K562 (cell line): ENCODE measurements around the gene SPTAN1. TPM values are rescaled to one million over a fixed set of nuclear protein-coding genes. Genes with fewer than 3 reads are reported as not detected.

Experiments
- ATAC-seq: fragments of 200-7000 bp; cut with Tn5 transposase; 3 replicates; pipeline ENCODE4 v1.9.1; 2020; ENCODE audit warnings: moderate library complexity
- BruUV-seq: library from RNA; stranded (reverse); fragments of 400-500 nt; replicated peaks from 2 replicates; lab custom pipeline; 2021; lab: Mats Ljungman, UMichigan
- CTCF ChIA-PET: fragments of 300-600 bp; formaldehyde crosslinking; extraction: SDS; loops from one replicate; lab custom pipeline; 2021; ENCODE audit warnings: low intra/inter-chr PET ratio; lab: Yijun Ruan, JAX
- POLR2A ChIA-PET: fragments of 300-600, 350-650 bp; sonication (Branson Sonifier 250); formaldehyde crosslinking; extraction: SDS; loops from one replicate; lab custom pipeline; 2021; ENCODE audit warnings: antibody characterized with exemption, inconsistent platforms; lab: Yijun Ruan, JAX
- DNase-seq, 4 experiments: peaks; one replicate each; pipeline versions ENCODE4 v3.0.0 to v3.0.0-alpha.2; 2011 to 2018; ENCODE audit warnings: low spot score in 3 of 4, mixed read lengths in 3 of 4; ENCODE audit errors: extremely low read depth in 1 of 4
- FAIRE-seq: peaks from 2 replicates; lab custom pipeline; 2011; peaks lifted over from hg19 to GRCh38; lab: Jason Lieb, UNC
- H2AFZ ChIP-seq: 2 replicates; pipeline ENCODE4 v1.6.0; 2011; ENCODE audit warnings: low read depth, low read length, control low read depth, inconsistent platforms
- H3K27ac ChIP-seq: fragments of 200-600 bp; 3 replicates; pipeline ENCODE4 v1.8.0; 2011; ENCODE audit warnings: low read depth, mild to moderate bottlenecking, control low read depth, inconsistent platforms, low read length, moderate library complexity, mixed read lengths; ENCODE audit errors: extremely low read depth
- H3K27me3 ChIP-seq, 2 experiments: fragments of 300-600 bp in 1 of 2; 2 replicates in 1 of 2; 3 replicates in 1 of 2; pipeline versions ENCODE4 v1.6.0 to v1.8.0; 2011; ENCODE audit warnings: inconsistent platforms in 2 of 2, low read length in 2 of 2, mild to moderate bottlenecking in 1 of 2, mixed read lengths in 1 of 2, moderate library complexity in 1 of 2; ENCODE audit not compliant: control insufficient read depth in 2 of 2, insufficient read depth in 2 of 2
- H3K36me3 ChIP-seq: fragments of 300-600 bp; 3 replicates; pipeline ENCODE4 v1.8.0; 2011; ENCODE audit warnings: mild to moderate bottlenecking, low read length, inconsistent platforms; ENCODE audit not compliant: control insufficient read depth, insufficient read depth
- H3K4me1 ChIP-seq, 2 experiments: fragments of 200-600 bp in 1 of 2; replicated peaks in 1 of 2; 2 replicates in 1 of 2; 3 replicates in 1 of 2; pipeline versions ENCODE4 v1.5.1 to v1.8.0; 2011; ENCODE audit warnings: inconsistent platforms in 2 of 2, low read length in 2 of 2, mild to moderate bottlenecking in 1 of 2, mixed read lengths in 1 of 2, moderate library complexity in 1 of 2; ENCODE audit not compliant: control insufficient read depth in 2 of 2, insufficient read depth in 2 of 2
- H3K4me2 ChIP-seq: 2 replicates; pipeline ENCODE4 v1.6.1; 2011; ENCODE audit warnings: low read length, control low read depth, inconsistent platforms, mixed read lengths; ENCODE audit not compliant: insufficient read depth
- H3K4me3 ChIP-seq: fragments of 200-600 bp; sonication (generic), shearing (Covaris generic); 2 replicates; pipeline ENCODE4 v1.5.1; 2016; ENCODE audit warnings: control low read depth, inconsistent platforms
- H3K79me2 ChIP-seq: fragments of 200-600 bp; 3 replicates; pipeline ENCODE4 v1.8.0; 2011; ENCODE audit warnings: low read length, inconsistent platforms; ENCODE audit not compliant: control insufficient read depth, insufficient read depth
- H3K9ac ChIP-seq, 2 experiments: 2 replicates each; pipeline versions ENCODE4 v1.6.0 to v1.6.1; 2011; ENCODE audit warnings: low read depth in 2 of 2, low read length in 2 of 2, control low read depth in 1 of 2, inconsistent platforms in 1 of 2, mild to moderate bottlenecking in 1 of 2, mixed read lengths in 1 of 2; ENCODE audit not compliant: insufficient read depth in 1 of 2
- H3K9me1 ChIP-seq: one replicate; pipeline ENCODE4 v1.6.0; 2011; ENCODE audit warnings: inconsistent platforms, mild to moderate bottlenecking, low read length, moderate library complexity; ENCODE audit not compliant: control insufficient read depth, insufficient read depth
- H3K9me3 ChIP-seq: replicated peaks from 2 replicates; pipeline ENCODE4 v1.5.1; 2011; ENCODE audit warnings: low read depth, low read length, inconsistent platforms; ENCODE audit not compliant: control insufficient read depth, insufficient read depth
- H4K20me1 ChIP-seq: replicated peaks from 2 replicates; pipeline ENCODE4 v1.6.1; 2011; ENCODE audit warnings: low read length, inconsistent platforms, mixed read lengths; ENCODE audit not compliant: control insufficient read depth, insufficient read depth
- POLR2G ChIP-seq: fragments of 200-400 bp; formaldehyde crosslinking; IDR thresholded peaks from 2 replicates; pipeline ENCODE4 v1.6.1; 2017; ENCODE audit warnings: low read depth, mild to moderate bottlenecking, antibody characterized with exemption, low read length, moderate library complexity
- SRSF3 ChIP-seq: fragments of 200-400 bp; formaldehyde crosslinking; IDR thresholded peaks from 2 replicates; pipeline ENCODE4 v1.6.1; 2016; ENCODE audit warnings: mild to moderate bottlenecking, low read length, moderate library complexity; ENCODE audit not compliant: insufficient read depth
- STAG1 ChIP-seq: sonication (generic); formaldehyde crosslinking; IDR thresholded peaks from 2 replicates; pipeline ENCODE4 v1.5.0; 2020; ENCODE audit warnings: missing genetic modification reagents, borderline replicate concordance
- TRIM24 ChIP-seq, 2 experiments: fragments of 450-650 bp; IDR thresholded peaks; 2 replicates each; pipeline ENCODE4 v1.6.1; 2016
- WGBS: fragments of 100-300 bp; shearing (Covaris generic); methylation state at CpG from one replicate; pipeline ENCODE4 v1.1.6; 2016; ENCODE audit warnings: low coverage, mixed read lengths; ENCODE audit not compliant: insufficient coverage; ENCODE audit errors: missing lambda C conversion rate; 5-methylcytosine and 5-hydroxymethylcytosine counted together
- in situ Hi-C: fragments of 300-500 bp; cut with MboI; formaldehyde crosslinking; loops from 4 replicates; pipeline ENCODE4 v1.15.0; 2018; ENCODE audit warnings: inconsistent platforms, mixed read lengths
- intact Hi-C: fragments of 100-400 bp; cut with micrococcal nuclease; formaldehyde crosslinking; loops from 2 replicates; pipeline ENCODE4 v1.14.2; 2022
- polyA plus RNA-seq, 8 experiments: library from polyadenylated mRNA; depleted of rRNA in 4 of 8; stranded (reverse) in 5 of 8; unstranded in 3 of 8; fragments of >200 nt; fragmentation: Nextera tagmentation in 2 of 8; fragmentation: Illumina TruSeq in 1 of 8; extraction: Ambion mirVana in 2 of 8; extraction: Trizol in 1 of 8; gene quantifications; 2 replicates each; pipeline versions ENCODE4 v1.2.1 to v1.2.3, GENCODE V29; 2011 to 2014; ENCODE audit warnings: inconsistent platforms in 1 of 8, missing spikeins in 1 of 8
- total RNA-seq, 7 experiments: library from RNA; depleted of rRNA in 6 of 7; stranded (reverse); fragments of >200 nt in 6 of 7; fragmentation: Illumina TruSeq in 2 of 7; extraction: Trizol in 2 of 7; gene quantifications; 2 replicates each; pipeline versions ENCODE4 v1.2.1 to v1.2.3, GENCODE V29; 2011 to 2021; ENCODE audit warnings: low replicate concordance in 1 of 7

Gene SPTAN1
- total and polyA plus RNA-seq, 9 of the 15 experiments (the other 6 are each of a cell fraction or from before 2014, with no cell fraction given): 1.5 to 13.5 (median 6.8) TPM

GRCh38 chr9:128628471-128629048 lies 76.2 kb downstream of the SPTAN1 start (continued):
- TF ChIP-seq TRIM24 (IDR thresholded peaks at IDR 0.05): no peak
- TF ChIP-seq STAG1 (CRISPR knock-in tag): no peak
- TF ChIP-seq, all 486 proteins: peak for 7

GRCh38 chr9:128629136-128629535 lies 76.7 kb downstream of the SPTAN1 start:
- no peak overlapping the region for H2AFZ ChIP-seq
- intact Hi-C loops: no loop called here
- WGBS: 61% methylated on average over 10 of the region's 10 CpGs
- H3K27me3 ChIP-seq: no peaks in the 10 kb centered on the region
- peak overlapping the region in 1 of 2 experiments; percentile 10; a peak in 2 of 4 replicates for H3K9ac ChIP-seq
- TF ChIP-seq POLR2G: peak; percentile 39; the same call in 1 of the 2 replicates
- no peak for TF ChIP-seq SRSF3
- ChIA-PET POLR2A (interaction anchor here (0.6 to 1.2 kb wide), 2 partner anchors 21 to 1551 kb away, joined by 4 read pairs; no protein-coding TSS in a partner anchor), CTCF (no interaction called here)
- H3K36me3 ChIP-seq: peaks cover 26% of the 10 kb centered on the region
- H3K4me3 ChIP-seq: no peak overlapping the region
- no TSS peak for BruUV-seq
- H3K79me2 ChIP-seq: no peaks in the 10 kb centered on the region
- no peaks in the 10 kb centered on the region for H3K9me3 ChIP-seq
- no peak for ATAC-seq
- DNase-seq: no peak
- no peak overlapping the region for H3K4me2 ChIP-seq
- in situ Hi-C loops: no loop called here
- FAIRE-seq: no peak
- H3K4me1 ChIP-seq: peaks cover 4 to 31% of the 10 kb centered on the region in 2 experiments; a peak in 4 of 5 replicates
- H3K27ac ChIP-seq: no peak overlapping the region
- H3K9me1 ChIP-seq: no peaks in the 10 kb centered on the region
- H4K20me1 ChIP-seq: no peaks in the 10 kb centered on the region; the same call in 1 of the 2 replicates
